HCT116 (cell line): Measurements from ENCODE around the gene HPN. TPM values are rescaled to one million over a fixed set of nuclear protein-coding genes. Genes with fewer than 3 reads are reported as not detected.

Source experiments
- ATAC-seq: fragments of 200-7000 bp; cut with Tn5 transposase; 2 replicates; pipeline ENCODE4 v1.9.1; 2020; ENCODE audit warnings: mild to moderate bottlenecking, moderate library complexity
- BruUV-seq: library from RNA; stranded (reverse); fragments of 400-500 nt; replicated peaks from 2 replicates; lab custom pipeline; 2021; lab: Mats Ljungman, UMichigan
- CTCF ChIA-PET: fragments of 300-600 bp; sonication (Branson Sonifier 250); formaldehyde crosslinking; loops from one replicate; lab custom pipeline; 2021; ENCODE audit warnings: antibody characterized with exemption; lab: Charles Lee
- POLR2A ChIA-PET: fragments of 300-600, 350-600 bp; sonication (Branson Sonifier 250); formaldehyde crosslinking; loops from one replicate; lab custom pipeline; 2021; ENCODE audit warnings: antibody characterized with exemption; lab: Charles Lee
- RAD21 ChIA-PET, 2 experiments: fragments of 300-600 bp; sonication (Branson Sonifier 250); formaldehyde crosslinking; loops; one replicate each; lab custom pipeline; 2023; ENCODE audit warnings: low total read pairs in 2 of 2; ENCODE audit not compliant: uncharacterized antibody in 2 of 2, unreplicated experiment in 2 of 2, low non-redundant PET in 1 of 2; lab: Charles Lee
- DNase-seq: peaks from one replicate; pipeline ENCODE4 v3.0.0-alpha.2; 2010; ENCODE audit warnings: low read depth, low spot score
- H2AFZ ChIP-seq: fragments of 200-600 bp; shearing (Covaris generic), sonication (generic); 2 replicates; pipeline ENCODE4 v1.6.1; 2017; ENCODE audit warnings: low read depth, mixed run types, mixed read lengths, antibody characterized with exemption, low read length; ENCODE audit not compliant: poor library complexity, severe bottlenecking
- H3K27ac ChIP-seq: 2 replicates; pipeline ENCODE4 v1.5.1; 2012; ENCODE audit warnings: low read depth, low read length
- H3K27me3 ChIP-seq: fragments of 200-600 bp; sonication (generic); 2 replicates; pipeline ENCODE4 v1.6.1; 2016; ENCODE audit warnings: mixed run types, low read length, mixed read lengths; ENCODE audit not compliant: insufficient read depth
- H3K36me3 ChIP-seq, 2 experiments: fragments of 200-500 bp in 1 of 2; fragments of 200-600 bp in 1 of 2; sonication (Bioruptor generic) in 1 of 2; sonication (generic) in 1 of 2; 2 replicates each; pipeline versions ENCODE4 v1.5.1 to v1.6.1; 2014 to 2016; ENCODE audit warnings: low read length in 2 of 2, inconsistent platforms in 1 of 2, mixed read lengths in 1 of 2, mixed run types in 1 of 2; ENCODE audit not compliant: insufficient read depth in 2 of 2, control insufficient read depth in 1 of 2
- H3K4me1 ChIP-seq, 2 experiments: fragments of 200-600 bp in 1 of 2; sonication (generic) in 1 of 2; 2 replicates each; pipeline versions ENCODE4 v1.5.1 to v1.6.1; 2012 to 2017; ENCODE audit warnings: low read length in 2 of 2, inconsistent platforms in 1 of 2, mild to moderate bottlenecking in 1 of 2, mixed read lengths in 1 of 2, mixed run types in 1 of 2, moderate library complexity in 1 of 2; ENCODE audit not compliant: insufficient read depth in 2 of 2, control insufficient read depth in 1 of 2
- H3K4me2 ChIP-seq: fragments of 200-600 bp; sonication (generic); 2 replicates; pipeline ENCODE4 v1.6.1; 2017; ENCODE audit warnings: mixed run types, low read length, mixed read lengths
- H3K4me3 ChIP-seq, 2 experiments: fragments of 200-600 bp in 1 of 2; sonication (generic) in 1 of 2; replicated peaks in 1 of 2; 2 replicates each; pipeline ENCODE4 v1.5.1; 2011 to 2016; ENCODE audit warnings: low read length in 2 of 2, control low read depth in 1 of 2, low read depth in 1 of 2, mild to moderate bottlenecking in 1 of 2, mixed read lengths in 1 of 2, mixed run types in 1 of 2
- H3K79me2 ChIP-seq: fragments of 200-600 bp; sonication (generic); 2 replicates; pipeline ENCODE4 v1.6.1; 2017; ENCODE audit warnings: mild to moderate bottlenecking, mixed run types, low read length, moderate library complexity, mixed read lengths; ENCODE audit not compliant: insufficient read depth
- H3K9ac ChIP-seq: fragments of 200-600 bp; sonication (generic); 2 replicates; pipeline ENCODE4 v1.6.1; 2016; ENCODE audit warnings: low read length, mixed read lengths
- H3K9me2 ChIP-seq: fragments of 200-600 bp; sonication (generic), shearing (Covaris generic); 2 replicates; pipeline ENCODE4 v1.6.1; 2017; ENCODE audit warnings: mixed run types, mild to moderate bottlenecking, moderate library complexity; ENCODE audit not compliant: insufficient read depth
- H3K9me3 ChIP-seq, 2 experiments: fragments of 200-500 bp in 1 of 2; fragments of 200-600 bp in 1 of 2; sonication (Bioruptor generic) in 1 of 2; sonication (generic) in 1 of 2; 2 replicates each; pipeline ENCODE4 v1.6.1; 2014 to 2017; ENCODE audit warnings: low read length in 2 of 2, mixed read lengths in 2 of 2, inconsistent platforms in 1 of 2, low read depth in 1 of 2, mild to moderate bottlenecking in 1 of 2, mixed run types in 1 of 2, moderate library complexity in 1 of 2; ENCODE audit not compliant: control insufficient read depth in 1 of 2, insufficient read depth in 1 of 2
- H4K20me1 ChIP-seq: fragments of 200-600 bp; sonication (generic), shearing (Covaris generic); 2 replicates; pipeline ENCODE4 v1.6.1; 2017; ENCODE audit warnings: mixed run types, mild to moderate bottlenecking, moderate library complexity; ENCODE audit not compliant: insufficient read depth
- ATF3 ChIP-seq: IDR thresholded peaks from 2 replicates; pipeline ENCODE4 v1.6.1; 2012
- CBX3 ChIP-seq: IDR thresholded peaks from 2 replicates; pipeline ENCODE4 v1.6.1; 2012; ENCODE audit warnings: low read depth
- EGR1 ChIP-seq: IDR thresholded peaks from 2 replicates; pipeline ENCODE4 v1.6.1; 2012; ENCODE audit warnings: low read depth
- EZH2 ChIP-seq: fragments of 200-600 bp; sonication (generic); IDR thresholded peaks from 2 replicates; pipeline ENCODE4 v1.6.1; 2017; ENCODE audit warnings: antibody characterized with exemption, mixed run types
- EZH2phosphoT487 ChIP-seq: fragments of 200-600 bp; IDR thresholded peaks from 2 replicates; pipeline ENCODE4 v1.6.1; 2018; ENCODE audit warnings: antibody characterized with exemption, borderline replicate concordance
- FOSL1 ChIP-seq: IDR thresholded peaks from 2 replicates; pipeline ENCODE4 v1.6.1; 2012; ENCODE audit warnings: low read depth
- SIN3A ChIP-seq: IDR thresholded peaks from 2 replicates; pipeline ENCODE4 v1.6.1; 2012; ENCODE audit warnings: low read depth
- SP1 ChIP-seq: IDR thresholded peaks from 2 replicates; pipeline ENCODE4 v1.6.1; 2012; ENCODE audit warnings: low read depth
- intact Hi-C: fragments of 100-400 bp; cut with micrococcal nuclease; formaldehyde crosslinking; loops from 2 replicates; pipeline ENCODE4 v1.10.0; 2022
- total RNA-seq: library from RNA; stranded (reverse); gene quantifications from one replicate; pipeline ENCODE4 v1.2.1, GENCODE V29; 2021; ENCODE audit not compliant: unreplicated experiment
- TF ChIP-seq, protein P1 (sequence below): IDR thresholded peaks from 2 replicates; pipeline ENCODE4 v1.6.1; 2012; ENCODE audit warnings: low read depth

The HPN gene
- total RNA-seq, 1 experiment from 2014 or later, result 0.32 TPM

DNA sequence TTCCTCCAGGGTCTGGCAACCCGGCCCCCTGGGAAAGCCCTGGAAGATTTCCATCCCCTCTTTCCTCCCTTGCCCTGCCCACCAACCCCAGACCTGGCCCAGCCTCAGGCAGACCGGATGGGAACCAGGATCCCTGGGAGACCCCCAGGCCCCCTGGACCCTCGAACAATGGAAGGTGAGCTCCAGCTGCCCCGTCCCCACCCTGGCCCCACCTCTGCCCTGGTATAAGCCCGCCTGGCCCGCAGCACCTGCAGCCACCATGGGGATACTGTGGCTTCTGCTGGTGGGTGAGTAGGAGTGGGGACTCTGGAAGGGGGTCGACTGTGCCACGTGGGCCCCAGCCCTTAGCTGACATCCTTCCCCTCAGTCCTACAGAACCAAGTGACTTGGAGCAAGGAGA lies 32.4 kb downstream of the HPN start (continued):
- TF ChIP-seq, protein P1, sequence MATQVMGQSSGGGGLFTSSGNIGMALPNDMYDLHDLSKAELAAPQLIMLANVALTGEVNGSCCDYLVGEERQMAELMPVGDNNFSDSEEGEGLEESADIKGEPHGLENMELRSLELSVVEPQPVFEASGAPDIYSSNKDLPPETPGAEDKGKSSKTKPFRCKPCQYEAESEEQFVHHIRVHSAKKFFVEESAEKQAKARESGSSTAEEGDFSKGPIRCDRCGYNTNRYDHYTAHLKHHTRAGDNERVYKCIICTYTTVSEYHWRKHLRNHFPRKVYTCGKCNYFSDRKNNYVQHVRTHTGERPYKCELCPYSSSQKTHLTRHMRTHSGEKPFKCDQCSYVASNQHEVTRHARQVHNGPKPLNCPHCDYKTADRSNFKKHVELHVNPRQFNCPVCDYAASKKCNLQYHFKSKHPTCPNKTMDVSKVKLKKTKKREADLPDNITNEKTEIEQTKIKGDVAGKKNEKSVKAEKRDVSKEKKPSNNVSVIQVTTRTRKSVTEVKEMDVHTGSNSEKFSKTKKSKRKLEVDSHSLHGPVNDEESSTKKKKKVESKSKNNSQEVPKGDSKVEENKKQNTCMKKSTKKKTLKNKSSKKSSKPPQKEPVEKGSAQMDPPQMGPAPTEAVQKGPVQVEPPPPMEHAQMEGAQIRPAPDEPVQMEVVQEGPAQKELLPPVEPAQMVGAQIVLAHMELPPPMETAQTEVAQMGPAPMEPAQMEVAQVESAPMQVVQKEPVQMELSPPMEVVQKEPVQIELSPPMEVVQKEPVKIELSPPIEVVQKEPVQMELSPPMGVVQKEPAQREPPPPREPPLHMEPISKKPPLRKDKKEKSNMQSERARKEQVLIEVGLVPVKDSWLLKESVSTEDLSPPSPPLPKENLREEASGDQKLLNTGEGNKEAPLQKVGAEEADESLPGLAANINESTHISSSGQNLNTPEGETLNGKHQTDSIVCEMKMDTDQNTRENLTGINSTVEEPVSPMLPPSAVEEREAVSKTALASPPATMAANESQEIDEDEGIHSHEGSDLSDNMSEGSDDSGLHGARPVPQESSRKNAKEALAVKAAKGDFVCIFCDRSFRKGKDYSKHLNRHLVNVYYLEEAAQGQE, result no peak
- TF ChIP-seq EGR1 (no peak), SP1 (no peak), EZH2phosphoT487 (no peak), EZH2 (no peak), CBX3 (no peak), ATF3 (no peak)

- no peak for DNase-seq
- Histone ChIP-seq H3K9me2 (no peaks in the 10 kb centered on the region), H3K4me1 (no peaks in the 10 kb centered on the region), H3K79me2 (no peaks in the 10 kb centered on the region), H3K4me3 (no peak overlapping the region), H3K27ac (no peak overlapping the region), H3K9me3 (peaks cover 0 to 5% of the 10 kb centered on the region in 2 experiments; a peak in 1 of 4 replicates), H3K27me3 (no peaks in the 10 kb centered on the region), H3K4me2 (no peak overlapping the region), H4K20me1 (no peaks in the 10 kb centered on the region), H3K9ac (no peak overlapping the region), H3K36me3 (no peaks in the 10 kb centered on the region), H2AFZ (no peak overlapping the region)
- ATAC-seq, result no peak
- ChIA-PET RAD21 (no interaction called here), POLR2A (no interaction called here), CTCF (no interaction called here)
- BruUV-seq, result no TSS peak
- intact Hi-C loops, result no loop called here
- no peak for TF ChIP-seq SIN3A
- no peak for TF ChIP-seq ATF3
- TF ChIP-seq FOSL1, result no peak
- no peak for TF ChIP-seq EZH2phosphoT487
Measured at GRCh38 chr19:35074426-35075201, 33.1 kb downstream of the HPN start.
